PC-9 (cell line): ENCODE measurements around the gene GLYAT.

Source experiments
- EZH2 ChIP-seq: fragments of 200-600 bp; sonication (generic); IDR thresholded peaks from 2 replicates; pipeline ENCODE4 v1.8.0; 2017; ENCODE audit warnings: antibody characterized with exemption, low read depth
- TF ChIP-seq, protein P1 (sequence below): fragments of 200-600 bp; sonication (generic); conservative IDR thresholded peaks from 2 replicates; pipeline ENCODE4 v1.6.1; 2017; ENCODE audit warnings: mixed run types, antibody characterized with exemption, mild to moderate bottlenecking, moderate library complexity

DNA sequence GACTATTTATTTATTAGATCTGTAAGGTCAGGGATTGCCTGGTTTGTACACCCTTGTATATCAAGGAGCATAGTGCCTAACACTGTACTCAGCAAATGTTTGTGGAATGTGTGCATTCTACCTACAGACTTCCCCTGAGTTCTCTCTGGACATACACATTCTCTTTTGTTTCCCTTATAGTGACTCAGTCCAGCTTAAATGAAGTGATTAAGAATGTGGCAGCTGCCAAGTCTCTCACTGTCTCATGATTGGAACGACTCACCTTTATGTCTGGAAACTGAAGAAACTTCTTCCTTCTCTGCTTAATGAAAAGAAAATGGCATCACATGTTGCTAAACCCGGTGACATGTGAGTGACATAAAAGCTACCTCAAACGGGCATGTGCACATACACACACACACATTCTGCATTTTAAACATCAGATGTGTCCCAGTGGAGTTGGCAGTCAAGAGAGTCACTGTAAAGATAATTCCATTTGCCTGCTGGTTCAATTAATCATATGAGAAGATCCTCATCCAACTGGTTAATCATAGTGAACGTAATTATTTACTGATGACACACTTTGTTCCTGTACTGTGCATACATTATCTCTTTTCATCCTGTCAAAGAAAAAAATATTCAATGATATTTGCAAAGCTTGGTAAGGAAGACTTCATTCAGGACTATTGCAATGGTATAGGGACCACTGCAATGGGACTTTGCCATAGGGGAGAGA lies 42.8 kb downstream of the GLYAT start:
- TF ChIP-seq EZH2: no peak
- TF ChIP-seq, protein P1, sequence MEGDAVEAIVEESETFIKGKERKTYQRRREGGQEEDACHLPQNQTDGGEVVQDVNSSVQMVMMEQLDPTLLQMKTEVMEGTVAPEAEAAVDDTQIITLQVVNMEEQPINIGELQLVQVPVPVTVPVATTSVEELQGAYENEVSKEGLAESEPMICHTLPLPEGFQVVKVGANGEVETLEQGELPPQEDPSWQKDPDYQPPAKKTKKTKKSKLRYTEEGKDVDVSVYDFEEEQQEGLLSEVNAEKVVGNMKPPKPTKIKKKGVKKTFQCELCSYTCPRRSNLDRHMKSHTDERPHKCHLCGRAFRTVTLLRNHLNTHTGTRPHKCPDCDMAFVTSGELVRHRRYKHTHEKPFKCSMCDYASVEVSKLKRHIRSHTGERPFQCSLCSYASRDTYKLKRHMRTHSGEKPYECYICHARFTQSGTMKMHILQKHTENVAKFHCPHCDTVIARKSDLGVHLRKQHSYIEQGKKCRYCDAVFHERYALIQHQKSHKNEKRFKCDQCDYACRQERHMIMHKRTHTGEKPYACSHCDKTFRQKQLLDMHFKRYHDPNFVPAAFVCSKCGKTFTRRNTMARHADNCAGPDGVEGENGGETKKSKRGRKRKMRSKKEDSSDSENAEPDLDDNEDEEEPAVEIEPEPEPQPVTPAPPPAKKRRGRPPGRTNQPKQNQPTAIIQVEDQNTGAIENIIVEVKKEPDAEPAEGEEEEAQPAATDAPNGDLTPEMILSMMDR: no peak
